K562 (cell line): ENCODE measurements around the gene FGD6. TPM values are rescaled to one million over a fixed set of nuclear protein-coding genes. Genes with fewer than 3 reads are reported as not detected.

Source experiments
- ARID2 ChIP-seq: fragments of 450-650 bp; IDR thresholded peaks from 2 replicates; pipeline ENCODE4 v1.6.1; 2017; ENCODE audit warnings: antibody characterized with exemption, mild to moderate bottlenecking
- C11orf30 ChIP-seq: fragments of 450-650 bp; IDR thresholded peaks from 2 replicates; pipeline ENCODE4 v1.6.1; 2016; ENCODE audit warnings: low read depth, mild to moderate bottlenecking
- CCAR2 ChIP-seq: fragments of 200-400 bp; formaldehyde crosslinking; IDR thresholded peaks from 2 replicates; pipeline ENCODE4 v1.6.1; 2017; ENCODE audit warnings: mild to moderate bottlenecking, low read depth, low read length
- CREM ChIP-seq: IDR thresholded peaks from 2 replicates; pipeline ENCODE4 v1.6.1; 2014; ENCODE audit warnings: antibody characterized with exemption, low read depth
- DACH1 ChIP-seq: fragments of 450-650 bp; IDR thresholded peaks from 2 replicates; pipeline ENCODE4 v1.6.1; 2018; ENCODE audit not compliant: partially characterized antibody
- GATA2 ChIP-seq: sonication (generic); formaldehyde crosslinking; IDR thresholded peaks from 2 replicates; pipeline ENCODE4 v1.4.0; 2020; ENCODE audit warnings: mild to moderate bottlenecking, missing genetic modification reagents
- KHSRP ChIP-seq: fragments of 450-650 bp; IDR thresholded peaks from 2 replicates; pipeline ENCODE4 v1.6.1; 2017
- KLF10 ChIP-seq: fragments of 250-450 bp; sonication (Bioruptor Pico); IDR thresholded peaks from 2 replicates; pipeline ENCODE4 v1.6.1; 2021; ENCODE audit warnings: matching md5 sums
- NONO ChIP-seq, 2 experiments: fragments of 200-400 bp in 1 of 2; fragments of 450-650 bp in 1 of 2; formaldehyde crosslinking in 1 of 2; IDR thresholded peaks; 2 replicates each; pipeline ENCODE4 v1.6.1; 2017; ENCODE audit warnings: low read depth in 2 of 2, mild to moderate bottlenecking in 2 of 2, moderate library complexity in 2 of 2, low read length in 1 of 2
- TRIM28 ChIP-seq: fragments of 450-650 bp; IDR thresholded peaks from 2 replicates; pipeline ENCODE4 v1.6.1; 2017
- ZNF121 ChIP-seq: sonication (generic); formaldehyde crosslinking; conservative IDR thresholded peaks from 2 replicates; pipeline ENCODE4 v1.8.0; 2022; ENCODE audit warnings: missing genetic modification reagents
- ZNF23 ChIP-seq: fragments of 250-450 bp; sonication (Bioruptor Pico); IDR thresholded peaks from 2 replicates; pipeline ENCODE4 v1.4.0; 2020; ENCODE audit warnings: mild to moderate bottlenecking
- ZNF3 ChIP-seq: fragments of 250-450 bp; sonication (Bioruptor Pico); IDR thresholded peaks from 2 replicates; pipeline ENCODE4 v1.5.0; 2021; ENCODE audit warnings: mild to moderate bottlenecking, moderate library complexity
- ZNF707 ChIP-seq: fragments of 250-450 bp; sonication (Bioruptor Pico); conservative IDR thresholded peaks from 2 replicates; pipeline ENCODE4 v1.8.0; 2022; ENCODE audit warnings: inconsistent platforms, mild to moderate bottlenecking, moderate library complexity
- ZNF778 ChIP-seq: fragments of 450-650 bp; formaldehyde crosslinking; IDR thresholded peaks from 2 replicates; pipeline ENCODE4 v1.4.0; 2020; ENCODE audit warnings: mild to moderate bottlenecking, moderate library complexity
- ZSCAN32 ChIP-seq: fragments of 450-650 bp; formaldehyde crosslinking; IDR thresholded peaks from 2 replicates; pipeline ENCODE4 v1.4.0; 2020; ENCODE audit warnings: mild to moderate bottlenecking, moderate library complexity
- polyA plus RNA-seq, 8 experiments: library from polyadenylated mRNA; depleted of rRNA in 4 of 8; stranded (reverse) in 5 of 8; unstranded in 3 of 8; fragments of >200 nt; fragmentation: Nextera tagmentation in 2 of 8; fragmentation: Illumina TruSeq in 1 of 8; extraction: Ambion mirVana in 2 of 8; extraction: Trizol in 1 of 8; gene quantifications; 2 replicates each; pipeline versions ENCODE4 v1.2.1 to v1.2.3, GENCODE V29; 2011 to 2014; ENCODE audit warnings: inconsistent platforms in 1 of 8, missing spikeins in 1 of 8
- total RNA-seq, 7 experiments: library from RNA; depleted of rRNA in 6 of 7; stranded (reverse); fragments of >200 nt in 6 of 7; fragmentation: Illumina TruSeq in 2 of 7; extraction: Trizol in 2 of 7; gene quantifications; 2 replicates each; pipeline versions ENCODE4 v1.2.1 to v1.2.3, GENCODE V29; 2011 to 2021; ENCODE audit warnings: low replicate concordance in 1 of 7
- TF ChIP-seq, protein P1 (sequence below), 2 experiments: IDR thresholded peaks; 2 replicates each; pipeline ENCODE4 v1.6.1; 2012; ENCODE audit warnings: improper control_type of control experiment in 2 of 2, low read depth in 2 of 2, low read length in 2 of 2, borderline replicate concordance in 1 of 2
- TF ChIP-seq, protein P2 (sequence below): fragments of 200-600 bp; sonication (generic); IDR thresholded peaks from one replicate; pipeline ENCODE4 v1.6.1; 2012; ENCODE audit warnings: mild to moderate bottlenecking, low read depth, low read length, inconsistent platforms

Gene FGD6
- total and polyA plus RNA-seq, 9 of the 15 experiments (the other 6 are each of a cell fraction or from before 2014, with no cell fraction given) = 1.5 to 11.1 (median 5.8) TPM

DNA sequence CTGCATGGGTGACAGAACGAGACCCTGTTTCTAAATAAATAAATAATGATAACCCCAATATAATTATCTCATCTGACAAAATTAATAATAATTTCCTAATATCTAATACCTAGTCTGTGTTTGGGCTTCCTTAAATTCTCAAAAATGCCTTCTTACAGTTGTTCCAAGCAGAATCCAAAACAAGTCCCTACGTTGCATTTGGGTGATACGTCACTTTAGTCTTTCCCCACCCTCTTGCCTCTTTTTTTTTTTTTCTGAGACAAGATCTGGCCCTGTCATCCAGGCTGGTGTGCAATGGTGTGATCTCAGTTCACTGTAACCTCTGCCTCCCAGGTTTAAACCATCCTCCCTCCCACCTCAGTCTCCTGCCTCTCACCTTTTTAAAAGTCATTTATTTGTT is 27.1 kb upstream of the FGD6 start (continued):
- TF ChIP-seq CCAR2 (no peak), C11orf30 (0 out of 2 replicates have a peak, but pooled peaks have one; percentile 13), ZNF23 (no peak), ZNF778 (CRISPR knock-in tag) (no peak), KLF10 (CRISPR knock-in tag) (no peak), DACH1 (peak; percentile 68), NONO (IDR thresholded peaks at IDR 0.05; ENCODE audit: low read depth in 2 of 2, low read length in 1 of 2) (no peak), ZNF121 (CRISPR knock-in tag) (no peak), KHSRP (no peak), CREM (0 out of 2 replicates have a peak, but pooled peaks have one; percentile 41), ZSCAN32 (CRISPR knock-in tag) (no peak), ZNF3 (CRISPR knock-in tag) (no peak), TRIM28 (no peak), ZNF707 (CRISPR knock-in tag) (no peak), ARID2 (no peak), GATA2 (CRISPR knock-in tag) (0 out of 2 replicates have a peak, but pooled peaks have one; percentile 22)
- TF ChIP-seq, protein P1, sequence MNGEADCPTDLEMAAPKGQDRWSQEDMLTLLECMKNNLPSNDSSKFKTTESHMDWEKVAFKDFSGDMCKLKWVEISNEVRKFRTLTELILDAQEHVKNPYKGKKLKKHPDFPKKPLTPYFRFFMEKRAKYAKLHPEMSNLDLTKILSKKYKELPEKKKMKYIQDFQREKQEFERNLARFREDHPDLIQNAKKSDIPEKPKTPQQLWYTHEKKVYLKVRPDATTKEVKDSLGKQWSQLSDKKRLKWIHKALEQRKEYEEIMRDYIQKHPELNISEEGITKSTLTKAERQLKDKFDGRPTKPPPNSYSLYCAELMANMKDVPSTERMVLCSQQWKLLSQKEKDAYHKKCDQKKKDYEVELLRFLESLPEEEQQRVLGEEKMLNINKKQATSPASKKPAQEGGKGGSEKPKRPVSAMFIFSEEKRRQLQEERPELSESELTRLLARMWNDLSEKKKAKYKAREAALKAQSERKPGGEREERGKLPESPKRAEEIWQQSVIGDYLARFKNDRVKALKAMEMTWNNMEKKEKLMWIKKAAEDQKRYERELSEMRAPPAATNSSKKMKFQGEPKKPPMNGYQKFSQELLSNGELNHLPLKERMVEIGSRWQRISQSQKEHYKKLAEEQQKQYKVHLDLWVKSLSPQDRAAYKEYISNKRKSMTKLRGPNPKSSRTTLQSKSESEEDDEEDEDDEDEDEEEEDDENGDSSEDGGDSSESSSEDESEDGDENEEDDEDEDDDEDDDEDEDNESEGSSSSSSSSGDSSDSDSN (IDR thresholded peaks at IDR 0.05; ENCODE audit: borderline replicate concordance in 1 of 2, low read depth in 2 of 2, low read length in 2 of 2) = no peak
- TF ChIP-seq, protein P2, sequence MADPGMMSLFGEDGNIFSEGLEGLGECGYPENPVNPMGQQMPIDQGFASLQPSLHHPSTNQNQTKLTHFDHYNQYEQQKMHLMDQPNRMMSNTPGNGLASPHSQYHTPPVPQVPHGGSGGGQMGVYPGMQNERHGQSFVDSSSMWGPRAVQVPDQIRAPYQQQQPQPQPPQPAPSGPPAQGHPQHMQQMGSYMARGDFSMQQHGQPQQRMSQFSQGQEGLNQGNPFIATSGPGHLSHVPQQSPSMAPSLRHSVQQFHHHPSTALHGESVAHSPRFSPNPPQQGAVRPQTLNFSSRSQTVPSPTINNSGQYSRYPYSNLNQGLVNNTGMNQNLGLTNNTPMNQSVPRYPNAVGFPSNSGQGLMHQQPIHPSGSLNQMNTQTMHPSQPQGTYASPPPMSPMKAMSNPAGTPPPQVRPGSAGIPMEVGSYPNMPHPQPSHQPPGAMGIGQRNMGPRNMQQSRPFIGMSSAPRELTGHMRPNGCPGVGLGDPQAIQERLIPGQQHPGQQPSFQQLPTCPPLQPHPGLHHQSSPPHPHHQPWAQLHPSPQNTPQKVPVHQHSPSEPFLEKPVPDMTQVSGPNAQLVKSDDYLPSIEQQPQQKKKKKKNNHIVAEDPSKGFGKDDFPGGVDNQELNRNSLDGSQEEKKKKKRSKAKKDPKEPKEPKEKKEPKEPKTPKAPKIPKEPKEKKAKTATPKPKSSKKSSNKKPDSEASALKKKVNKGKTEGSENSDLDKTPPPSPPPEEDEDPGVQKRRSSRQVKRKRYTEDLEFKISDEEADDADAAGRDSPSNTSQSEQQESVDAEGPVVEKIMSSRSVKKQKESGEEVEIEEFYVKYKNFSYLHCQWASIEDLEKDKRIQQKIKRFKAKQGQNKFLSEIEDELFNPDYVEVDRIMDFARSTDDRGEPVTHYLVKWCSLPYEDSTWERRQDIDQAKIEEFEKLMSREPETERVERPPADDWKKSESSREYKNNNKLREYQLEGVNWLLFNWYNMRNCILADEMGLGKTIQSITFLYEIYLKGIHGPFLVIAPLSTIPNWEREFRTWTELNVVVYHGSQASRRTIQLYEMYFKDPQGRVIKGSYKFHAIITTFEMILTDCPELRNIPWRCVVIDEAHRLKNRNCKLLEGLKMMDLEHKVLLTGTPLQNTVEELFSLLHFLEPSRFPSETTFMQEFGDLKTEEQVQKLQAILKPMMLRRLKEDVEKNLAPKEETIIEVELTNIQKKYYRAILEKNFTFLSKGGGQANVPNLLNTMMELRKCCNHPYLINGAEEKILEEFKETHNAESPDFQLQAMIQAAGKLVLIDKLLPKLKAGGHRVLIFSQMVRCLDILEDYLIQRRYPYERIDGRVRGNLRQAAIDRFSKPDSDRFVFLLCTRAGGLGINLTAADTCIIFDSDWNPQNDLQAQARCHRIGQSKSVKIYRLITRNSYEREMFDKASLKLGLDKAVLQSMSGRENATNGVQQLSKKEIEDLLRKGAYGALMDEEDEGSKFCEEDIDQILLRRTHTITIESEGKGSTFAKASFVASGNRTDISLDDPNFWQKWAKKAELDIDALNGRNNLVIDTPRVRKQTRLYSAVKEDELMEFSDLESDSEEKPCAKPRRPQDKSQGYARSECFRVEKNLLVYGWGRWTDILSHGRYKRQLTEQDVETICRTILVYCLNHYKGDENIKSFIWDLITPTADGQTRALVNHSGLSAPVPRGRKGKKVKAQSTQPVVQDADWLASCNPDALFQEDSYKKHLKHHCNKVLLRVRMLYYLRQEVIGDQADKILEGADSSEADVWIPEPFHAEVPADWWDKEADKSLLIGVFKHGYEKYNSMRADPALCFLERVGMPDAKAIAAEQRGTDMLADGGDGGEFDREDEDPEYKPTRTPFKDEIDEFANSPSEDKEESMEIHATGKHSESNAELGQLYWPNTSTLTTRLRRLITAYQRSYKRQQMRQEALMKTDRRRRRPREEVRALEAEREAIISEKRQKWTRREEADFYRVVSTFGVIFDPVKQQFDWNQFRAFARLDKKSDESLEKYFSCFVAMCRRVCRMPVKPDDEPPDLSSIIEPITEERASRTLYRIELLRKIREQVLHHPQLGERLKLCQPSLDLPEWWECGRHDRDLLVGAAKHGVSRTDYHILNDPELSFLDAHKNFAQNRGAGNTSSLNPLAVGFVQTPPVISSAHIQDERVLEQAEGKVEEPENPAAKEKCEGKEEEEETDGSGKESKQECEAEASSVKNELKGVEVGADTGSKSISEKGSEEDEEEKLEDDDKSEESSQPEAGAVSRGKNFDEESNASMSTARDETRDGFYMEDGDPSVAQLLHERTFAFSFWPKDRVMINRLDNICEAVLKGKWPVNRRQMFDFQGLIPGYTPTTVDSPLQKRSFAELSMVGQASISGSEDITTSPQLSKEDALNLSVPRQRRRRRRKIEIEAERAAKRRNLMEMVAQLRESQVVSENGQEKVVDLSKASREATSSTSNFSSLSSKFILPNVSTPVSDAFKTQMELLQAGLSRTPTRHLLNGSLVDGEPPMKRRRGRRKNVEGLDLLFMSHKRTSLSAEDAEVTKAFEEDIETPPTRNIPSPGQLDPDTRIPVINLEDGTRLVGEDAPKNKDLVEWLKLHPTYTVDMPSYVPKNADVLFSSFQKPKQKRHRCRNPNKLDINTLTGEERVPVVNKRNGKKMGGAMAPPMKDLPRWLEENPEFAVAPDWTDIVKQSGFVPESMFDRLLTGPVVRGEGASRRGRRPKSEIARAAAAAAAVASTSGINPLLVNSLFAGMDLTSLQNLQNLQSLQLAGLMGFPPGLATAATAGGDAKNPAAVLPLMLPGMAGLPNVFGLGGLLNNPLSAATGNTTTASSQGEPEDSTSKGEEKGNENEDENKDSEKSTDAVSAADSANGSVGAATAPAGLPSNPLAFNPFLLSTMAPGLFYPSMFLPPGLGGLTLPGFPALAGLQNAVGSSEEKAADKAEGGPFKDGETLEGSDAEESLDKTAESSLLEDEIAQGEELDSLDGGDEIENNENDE = no peak
